HepG2 (cell line): ENCODE results near the gene SMYD5. TPM values are rescaled to one million over a fixed set of nuclear protein-coding genes. Genes with fewer than 3 reads are reported as not detected.
A peak's percentile ranks its signal among the peaks of the same experiment; 100 is the strongest.

Experiments
- ATAC-seq: fragments of 200-7000 bp; cut with Tn5 transposase; 3 replicates; pipeline ENCODE4 v1.9.1; 2020; ENCODE audit warnings: mild to moderate bottlenecking, moderate library complexity
- BruUV-seq: library from RNA; stranded (reverse); fragments of 400-500 nt; replicated peaks from 2 replicates; lab custom pipeline; 2021; lab: Mats Ljungman, UMichigan
- CTCF ChIA-PET: fragments of 300-600 bp; formaldehyde crosslinking; extraction: SDS; loops from one replicate; lab custom pipeline; 2021; ENCODE audit warnings: low total read pairs, inconsistent platforms, low intra/inter-chr PET ratio; lab: Yijun Ruan, JAX
- POLR2A ChIA-PET: fragments of 350-600 bp; sonication (Branson Sonifier 250); formaldehyde crosslinking; loops from one replicate; lab custom pipeline; 2020; ENCODE audit warnings: antibody characterized with exemption, inconsistent platforms; lab: Yijun Ruan, JAX
- DNase-seq: peaks from one replicate; pipeline ENCODE4 v3.0.0-alpha.2; 2015; ENCODE audit warnings: low spot score
- FAIRE-seq: peaks from 3 replicates; lab custom pipeline; 2011; peaks lifted over from hg19 to GRCh38; lab: Jason Lieb, UNC
- H2AFZ ChIP-seq: one replicate; pipeline ENCODE4 v1.6.1; 2011; ENCODE audit warnings: low read length, inconsistent platforms
- H3K27ac ChIP-seq: fragments of 300-600 bp; 3 replicates; pipeline ENCODE4 v1.8.0; 2011; ENCODE audit warnings: mixed run types, mild to moderate bottlenecking, mixed read lengths, low read length, inconsistent platforms; ENCODE audit not compliant: insufficient read depth; ENCODE audit errors: extremely low read length
- H3K27me3 ChIP-seq, 2 experiments: fragments of 200-600 bp in 1 of 2; 2 replicates in 1 of 2; 3 replicates in 1 of 2; pipeline versions ENCODE4 v1.6.0 to v1.8.0; 2011; ENCODE audit warnings: low read length in 2 of 2, mild to moderate bottlenecking in 2 of 2, moderate library complexity in 2 of 2, inconsistent platforms in 1 of 2; ENCODE audit not compliant: insufficient read depth in 2 of 2, control insufficient read depth in 1 of 2
- H3K36me3 ChIP-seq, 2 experiments: fragments of 200-600 bp in 1 of 2; replicated peaks in 1 of 2; 2 replicates in 1 of 2; 3 replicates in 1 of 2; pipeline versions ENCODE4 v1.5.1 to v1.8.0; 2011; ENCODE audit warnings: low read length in 2 of 2, inconsistent platforms in 1 of 2; ENCODE audit not compliant: insufficient read depth in 2 of 2, control insufficient read depth in 1 of 2
- H3K4me1 ChIP-seq: 2 replicates; pipeline ENCODE4 v1.5.1; 2012; ENCODE audit warnings: low read length, inconsistent platforms; ENCODE audit not compliant: insufficient read depth
- H3K4me2 ChIP-seq: 2 replicates; pipeline ENCODE4 v1.6.0; 2011; ENCODE audit warnings: low read depth, low read length, inconsistent platforms
- H3K4me3 ChIP-seq, 3 experiments: fragments of 200-600 bp in 1 of 3; sonication (generic), shearing (Covaris generic) in 1 of 3; replicated peaks in 1 of 3; 2 replicates each; pipeline ENCODE4 v1.5.1; 2011 to 2016; ENCODE audit warnings: low read length in 3 of 3, inconsistent platforms in 2 of 3, low read depth in 2 of 3, mild to moderate bottlenecking in 2 of 3, control low read depth in 1 of 3, mixed read lengths in 1 of 3; ENCODE audit not compliant: insufficient read depth in 1 of 3
- H3K79me2 ChIP-seq: one replicate; pipeline ENCODE4 v1.6.1; 2011; ENCODE audit warnings: low read length, inconsistent platforms; ENCODE audit not compliant: insufficient read depth
- H3K9ac ChIP-seq: 2 replicates; pipeline ENCODE4 v1.6.0; 2011; ENCODE audit warnings: mild to moderate bottlenecking, low read depth, low read length, inconsistent platforms; ENCODE audit not compliant: insufficient read depth
- H3K9me3 ChIP-seq: 2 replicates; pipeline ENCODE4 v1.5.1; 2012; ENCODE audit warnings: mild to moderate bottlenecking, low read length
- H4K20me1 ChIP-seq: 2 replicates; pipeline ENCODE4 v1.6.0; 2011; ENCODE audit warnings: inconsistent platforms, mild to moderate bottlenecking, low read length, moderate library complexity; ENCODE audit not compliant: insufficient read depth
- GTF2F1 ChIP-seq: fragments of 150-350 bp; IDR thresholded peaks from 2 replicates; pipeline ENCODE4 v1.6.1; 2014; ENCODE audit warnings: low read length
- HOXA3 ChIP-seq: sonication (generic); formaldehyde crosslinking; IDR thresholded peaks from 2 replicates; pipeline ENCODE4 v1.5.0; 2020; ENCODE audit warnings: missing genetic modification reagents
- NFKB2 ChIP-seq: sonication (generic); formaldehyde crosslinking; IDR thresholded peaks from 2 replicates; pipeline ENCODE4 v1.4.0; 2020; ENCODE audit warnings: missing genetic modification reagents, borderline replicate concordance
- NONO ChIP-seq, 2 experiments: fragments of 450-650 bp in 1 of 2; sonication (generic) in 1 of 2; formaldehyde crosslinking in 1 of 2; IDR thresholded peaks in 1 of 2; conservative IDR thresholded peaks in 1 of 2; 2 replicates each; pipeline versions ENCODE4 v1.6.1 to v1.8.0; 2017 to 2022; ENCODE audit warnings: mild to moderate bottlenecking in 1 of 2, missing genetic modification reagents in 1 of 2, moderate library complexity in 1 of 2
- RFX3 ChIP-seq: IDR thresholded peaks from 2 replicates; pipeline ENCODE4 v1.6.1; 2016; ENCODE audit warnings: missing biosample characterization, missing genetic modification reagents
- SP4 ChIP-seq: sonication (generic); formaldehyde crosslinking; IDR thresholded peaks from 2 replicates; pipeline ENCODE4 v1.8.1; 2023; ENCODE audit warnings: mild to moderate bottlenecking, missing genetic modification reagents
- SRSF9 ChIP-seq: fragments of 200-400 bp; formaldehyde crosslinking; IDR thresholded peaks from 2 replicates; pipeline ENCODE4 v1.6.1; 2018; ENCODE audit warnings: borderline replicate concordance, mild to moderate bottlenecking, low read depth, low read length; ENCODE audit not compliant: insufficient read depth, poor library complexity, severe bottlenecking
- ZNF510 ChIP-seq: sonication (generic); formaldehyde crosslinking; IDR thresholded peaks from 2 replicates; pipeline ENCODE4 v1.4.0; 2020; ENCODE audit warnings: low read depth, mild to moderate bottlenecking, missing genetic modification reagents
- ZNF644 ChIP-seq: IDR thresholded peaks from 2 replicates; pipeline ENCODE4 v1.6.1; 2016; ENCODE audit warnings: low read depth
- ZNF777 ChIP-seq: sonication (generic); formaldehyde crosslinking; IDR thresholded peaks from 2 replicates; pipeline ENCODE4 v1.4.0; 2020; ENCODE audit warnings: missing genetic modification reagents
- WGBS: methylation state at CpG from one replicate; pipeline ENCODE4 v1.1.6; 2017; ENCODE audit warnings: low lambda C conversion rate; 5-methylcytosine and 5-hydroxymethylcytosine counted together
- in situ Hi-C: cut with HindIII; loops from 2 replicates; pipeline ENCODE4 v1.10.0; 2017; ENCODE audit warnings: low pct_unique_long_range_greater_than_20kb; ENCODE audit not compliant: extremely low pct_ligation_motif_present
- intact Hi-C: fragments of 100-400 bp; cut with micrococcal nuclease; formaldehyde crosslinking; loops from one replicate; pipeline ENCODE4 v1.10.0; 2022; ENCODE audit not compliant: unreplicated experiment
- polyA plus RNA-seq, 8 experiments: library from polyadenylated mRNA; depleted of rRNA in 3 of 8; stranded (reverse) in 7 of 8; unstranded in 1 of 8; fragments of >200 nt; fragmentation: Illumina TruSeq in 4 of 8; extraction: Trizol in 4 of 8; gene quantifications; 2 replicates each; pipeline versions ENCODE4 v1.2.1 to v1.2.3, GENCODE V29; 2011 to 2016; ENCODE audit warnings: low read depth in 4 of 8, missing spikeins in 1 of 8, mixed read lengths in 1 of 8; ENCODE audit not compliant: insufficient read depth in 1 of 8
- total RNA-seq, 5 experiments: library from RNA; depleted of rRNA; stranded (reverse); fragments of >200 nt; fragmentation: Illumina TruSeq; extraction: Trizol; gene quantifications; 2 replicates each; pipeline ENCODE4 v1.2.3, GENCODE V29; 2016; ENCODE audit warnings: low read depth in 1 of 5
- TF ChIP-seq, protein P1 (sequence below): sonication (generic); formaldehyde crosslinking; conservative IDR thresholded peaks from 2 replicates; pipeline ENCODE4 v1.8.1; 2023; ENCODE audit warnings: missing genetic modification reagents

The SMYD5 gene
- total and polyA plus RNA-seq, 2 of the 13 experiments (the other 11 are each of a cell fraction or from before 2014, with no cell fraction given) = 55.8 to 70.4 TPM

DNA sequence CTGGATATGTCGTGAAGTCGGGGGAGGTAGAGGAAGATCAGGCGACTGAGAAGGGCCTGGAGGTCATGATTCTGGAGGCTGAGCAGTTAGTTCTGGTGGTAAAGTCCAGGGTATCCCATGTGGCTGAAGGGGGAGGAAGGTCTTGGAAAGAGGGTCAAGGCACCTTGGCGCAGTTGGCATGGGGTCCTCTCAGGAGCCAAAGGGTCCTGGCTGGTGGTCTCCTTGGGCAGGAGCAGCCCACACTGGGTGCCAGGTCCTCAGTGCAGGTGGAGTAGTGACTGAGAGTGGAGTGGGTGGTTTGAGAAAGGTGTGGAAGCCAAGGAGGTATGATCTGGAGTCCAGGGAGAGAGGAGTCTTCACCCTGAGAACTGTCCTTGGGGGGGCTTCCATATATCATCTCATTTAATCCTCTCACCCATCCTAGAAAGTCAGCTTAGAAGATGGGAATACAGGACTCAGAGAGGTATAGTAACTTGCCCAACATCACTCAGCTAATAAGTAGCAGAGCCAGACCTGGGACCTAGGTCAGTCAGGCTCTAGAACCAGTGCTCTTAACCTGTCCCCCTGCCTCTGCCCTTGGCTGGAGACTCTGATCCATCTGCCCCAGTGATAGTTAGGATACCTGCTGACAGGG, 45.8 kb downstream of the SMYD5 start:
- H2AFZ ChIP-seq = no peak overlapping the region
- BruUV-seq = no TSS peak
- no peak overlapping the region for H3K27ac ChIP-seq
- H3K36me3 ChIP-seq = peaks cover 2 to 10% of the 10 kb centered on the region in 2 experiments; a peak in 4 of 5 replicates
- H3K4me2 ChIP-seq = no peak overlapping the region
- WGBS = 96% methylated on average over 4 of the region's 4 CpGs
- no peak for ATAC-seq
- DNase-seq = no peak
- in situ Hi-C loops = no loop called here
- H3K27me3 ChIP-seq = no peaks in the 10 kb centered on the region
- intact Hi-C loops = loop anchor here (1.0 to 5.0 kb wide), 3 partner anchors 47 to 98 kb away; no protein-coding TSS in a partner anchor
- FAIRE-seq = no peak
- ChIA-PET POLR2A (interaction anchor here (0.6 to 2.1 kb wide), 5 partner anchors 10 to 47 kb away, joined by 3 to 6 read pairs (median 4); partner anchors contain the start of genes CCT7, PRADC1 and SMYD5), CTCF (interaction anchor here (1.2 to 1.7 kb wide), 2 partner anchors 83 to 175 kb away, joined by 4 to 8 read pairs; no protein-coding TSS in a partner anchor)
- H3K4me1 ChIP-seq = peaks cover 51% of the 10 kb centered on the region
- no peaks in the 10 kb centered on the region for H3K79me2 ChIP-seq
- no peak overlapping the region for H3K4me3 ChIP-seq
- H3K9ac ChIP-seq = no peak overlapping the region
- TF ChIP-seq GTF2F1 (no peak), ZNF510 (CRISPR knock-in tag) (no peak), RFX3 (CRISPR knock-in tag) (no peak), ZNF777 (0 out of 2 replicates have a peak, but pooled peaks have one; percentile 5), SP4 (CRISPR knock-in tag) (peak; percentile 3; the same call in 1 of the 2 replicates), NFKB2 (CRISPR knock-in tag) (peak; percentile 12; the same call in 1 of the 2 replicates), ZNF644 (CRISPR knock-in tag) (no peak), SRSF9 (no peak), HOXA3 (CRISPR knock-in tag) (0 out of 2 replicates have a peak, but pooled peaks have one; percentile 17), NONO (IDR thresholded peaks at IDR 0.05) (no peak), NONO (CRISPR knock-in tag; conservative IDR thresholded peaks at IDR 0.05) (0 out of 2 replicates have a peak, but pooled peaks have one; percentile 17)
- TF ChIP-seq, protein P1, sequence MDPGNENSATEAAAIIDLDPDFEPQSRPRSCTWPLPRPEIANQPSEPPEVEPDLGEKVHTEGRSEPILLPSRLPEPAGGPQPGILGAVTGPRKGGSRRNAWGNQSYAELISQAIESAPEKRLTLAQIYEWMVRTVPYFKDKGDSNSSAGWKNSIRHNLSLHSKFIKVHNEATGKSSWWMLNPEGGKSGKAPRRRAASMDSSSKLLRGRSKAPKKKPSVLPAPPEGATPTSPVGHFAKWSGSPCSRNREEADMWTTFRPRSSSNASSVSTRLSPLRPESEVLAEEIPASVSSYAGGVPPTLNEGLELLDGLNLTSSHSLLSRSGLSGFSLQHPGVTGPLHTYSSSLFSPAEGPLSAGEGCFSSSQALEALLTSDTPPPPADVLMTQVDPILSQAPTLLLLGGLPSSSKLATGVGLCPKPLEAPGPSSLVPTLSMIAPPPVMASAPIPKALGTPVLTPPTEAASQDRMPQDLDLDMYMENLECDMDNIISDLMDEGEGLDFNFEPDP (CRISPR knock-in tag) = 0 out of 2 replicates have a peak, but pooled peaks have one; percentile 73
- no peaks in the 10 kb centered on the region for H3K9me3 ChIP-seq
- no peaks in the 10 kb centered on the region for H4K20me1 ChIP-seq
